Measurements from ENCODE around the gene SNX21.

DNA sequence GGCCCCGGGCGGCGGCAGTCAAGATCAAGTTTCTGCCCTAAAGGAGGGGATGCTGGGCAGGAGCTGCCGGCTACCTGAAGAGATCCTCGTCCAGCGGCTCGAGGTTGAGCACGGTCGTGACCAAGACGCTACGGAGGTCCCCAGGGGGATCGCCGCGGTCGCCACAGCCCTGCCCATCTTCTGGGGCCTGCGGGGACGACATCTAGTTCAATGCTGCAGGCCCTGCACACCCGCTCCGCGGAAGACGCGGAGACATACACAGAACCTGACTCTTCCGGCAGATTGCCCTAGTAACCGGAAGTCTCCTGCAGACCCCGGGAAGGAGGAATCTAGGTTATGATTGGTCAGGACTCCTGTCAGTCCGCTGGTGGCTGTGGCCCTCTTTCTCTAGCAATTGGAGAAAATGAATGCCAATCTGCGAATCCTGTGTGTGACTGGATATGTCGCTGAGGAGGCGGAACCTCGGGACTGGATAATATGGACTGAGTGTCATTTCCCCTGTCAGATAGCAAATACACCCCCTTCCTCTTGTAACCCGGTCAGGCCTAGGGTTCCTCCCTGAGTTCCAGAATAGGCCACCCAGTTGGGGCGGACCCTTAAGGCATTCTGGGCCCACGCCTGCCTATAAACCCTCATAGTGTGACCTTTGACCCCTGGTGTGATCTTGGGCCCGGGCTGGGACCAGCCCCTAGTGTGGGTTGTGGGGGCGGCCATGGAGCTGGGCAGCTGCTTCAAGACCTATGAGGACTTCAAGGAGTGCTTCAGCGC lies 23.7 kb downstream of the SNX21 start, which contains the start of the genes ACOT8 and ZSWIM3:
- peak; percentile 99 for TF ChIP-seq GABPA (IDR thresholded peaks at IDR 0.05 in 1 of 2, conservative IDR thresholded peaks at IDR 0.05 in 1 of 2)
- peak; percentile 91 for TF ChIP-seq TAF1 (conservative IDR thresholded peaks at IDR 0.05)
- TF ChIP-seq, protein P1, sequence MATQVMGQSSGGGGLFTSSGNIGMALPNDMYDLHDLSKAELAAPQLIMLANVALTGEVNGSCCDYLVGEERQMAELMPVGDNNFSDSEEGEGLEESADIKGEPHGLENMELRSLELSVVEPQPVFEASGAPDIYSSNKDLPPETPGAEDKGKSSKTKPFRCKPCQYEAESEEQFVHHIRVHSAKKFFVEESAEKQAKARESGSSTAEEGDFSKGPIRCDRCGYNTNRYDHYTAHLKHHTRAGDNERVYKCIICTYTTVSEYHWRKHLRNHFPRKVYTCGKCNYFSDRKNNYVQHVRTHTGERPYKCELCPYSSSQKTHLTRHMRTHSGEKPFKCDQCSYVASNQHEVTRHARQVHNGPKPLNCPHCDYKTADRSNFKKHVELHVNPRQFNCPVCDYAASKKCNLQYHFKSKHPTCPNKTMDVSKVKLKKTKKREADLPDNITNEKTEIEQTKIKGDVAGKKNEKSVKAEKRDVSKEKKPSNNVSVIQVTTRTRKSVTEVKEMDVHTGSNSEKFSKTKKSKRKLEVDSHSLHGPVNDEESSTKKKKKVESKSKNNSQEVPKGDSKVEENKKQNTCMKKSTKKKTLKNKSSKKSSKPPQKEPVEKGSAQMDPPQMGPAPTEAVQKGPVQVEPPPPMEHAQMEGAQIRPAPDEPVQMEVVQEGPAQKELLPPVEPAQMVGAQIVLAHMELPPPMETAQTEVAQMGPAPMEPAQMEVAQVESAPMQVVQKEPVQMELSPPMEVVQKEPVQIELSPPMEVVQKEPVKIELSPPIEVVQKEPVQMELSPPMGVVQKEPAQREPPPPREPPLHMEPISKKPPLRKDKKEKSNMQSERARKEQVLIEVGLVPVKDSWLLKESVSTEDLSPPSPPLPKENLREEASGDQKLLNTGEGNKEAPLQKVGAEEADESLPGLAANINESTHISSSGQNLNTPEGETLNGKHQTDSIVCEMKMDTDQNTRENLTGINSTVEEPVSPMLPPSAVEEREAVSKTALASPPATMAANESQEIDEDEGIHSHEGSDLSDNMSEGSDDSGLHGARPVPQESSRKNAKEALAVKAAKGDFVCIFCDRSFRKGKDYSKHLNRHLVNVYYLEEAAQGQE (IDR thresholded peaks at IDR 0.05) = peak; percentile 70
- TF ChIP-seq, protein P2, sequence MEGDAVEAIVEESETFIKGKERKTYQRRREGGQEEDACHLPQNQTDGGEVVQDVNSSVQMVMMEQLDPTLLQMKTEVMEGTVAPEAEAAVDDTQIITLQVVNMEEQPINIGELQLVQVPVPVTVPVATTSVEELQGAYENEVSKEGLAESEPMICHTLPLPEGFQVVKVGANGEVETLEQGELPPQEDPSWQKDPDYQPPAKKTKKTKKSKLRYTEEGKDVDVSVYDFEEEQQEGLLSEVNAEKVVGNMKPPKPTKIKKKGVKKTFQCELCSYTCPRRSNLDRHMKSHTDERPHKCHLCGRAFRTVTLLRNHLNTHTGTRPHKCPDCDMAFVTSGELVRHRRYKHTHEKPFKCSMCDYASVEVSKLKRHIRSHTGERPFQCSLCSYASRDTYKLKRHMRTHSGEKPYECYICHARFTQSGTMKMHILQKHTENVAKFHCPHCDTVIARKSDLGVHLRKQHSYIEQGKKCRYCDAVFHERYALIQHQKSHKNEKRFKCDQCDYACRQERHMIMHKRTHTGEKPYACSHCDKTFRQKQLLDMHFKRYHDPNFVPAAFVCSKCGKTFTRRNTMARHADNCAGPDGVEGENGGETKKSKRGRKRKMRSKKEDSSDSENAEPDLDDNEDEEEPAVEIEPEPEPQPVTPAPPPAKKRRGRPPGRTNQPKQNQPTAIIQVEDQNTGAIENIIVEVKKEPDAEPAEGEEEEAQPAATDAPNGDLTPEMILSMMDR (IDR thresholded peaks at IDR 0.05; ENCODE audit: low read depth, low read length, missing input control) = no peak
- TF ChIP-seq, protein P3, sequence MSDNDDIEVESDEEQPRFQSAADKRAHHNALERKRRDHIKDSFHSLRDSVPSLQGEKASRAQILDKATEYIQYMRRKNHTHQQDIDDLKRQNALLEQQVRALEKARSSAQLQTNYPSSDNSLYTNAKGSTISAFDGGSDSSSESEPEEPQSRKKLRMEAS (IDR thresholded peaks at IDR 0.05) = peak; percentile 22
- TF ChIP-seq FOXA2 (IDR thresholded peaks at IDR 0.05) = no peak
- TF ChIP-seq SP1 (IDR thresholded peaks at IDR 0.05) = peak; percentile 100
- TF ChIP-seq, protein P4, sequence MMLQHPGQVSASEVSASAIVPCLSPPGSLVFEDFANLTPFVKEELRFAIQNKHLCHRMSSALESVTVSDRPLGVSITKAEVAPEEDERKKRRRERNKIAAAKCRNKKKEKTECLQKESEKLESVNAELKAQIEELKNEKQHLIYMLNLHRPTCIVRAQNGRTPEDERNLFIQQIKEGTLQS (IDR thresholded peaks at IDR 0.05) = no peak
- TF ChIP-seq YY1 (IDR thresholded peaks at IDR 0.05) = peak; percentile 97
- TF ChIP-seq HNF4A (conservative IDR thresholded peaks at IDR 0.05) = peak; percentile 27 to 46
